ENCODE data around the gene PPM1B.

DNA sequence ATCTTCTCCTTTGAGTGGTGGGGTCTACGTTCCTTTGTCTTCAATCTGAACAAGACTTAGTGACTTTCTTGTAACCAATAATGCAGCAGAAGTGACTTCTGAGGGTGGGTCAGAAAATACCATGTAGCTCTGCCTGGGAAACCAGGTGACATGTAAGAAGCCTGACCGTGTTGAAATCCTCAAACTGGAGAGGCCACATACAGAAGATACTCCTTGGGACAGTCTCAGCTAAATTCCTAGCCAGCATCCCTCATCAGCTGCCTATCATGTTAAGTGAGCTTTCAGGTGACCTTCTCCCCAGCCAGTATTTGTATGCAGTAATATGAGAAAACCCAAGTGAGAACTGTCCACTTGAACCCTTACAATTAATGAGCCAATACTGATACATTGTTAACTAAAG, 27.0 kb downstream of the PPM1B start:
- TF ChIP-seq, protein P1, sequence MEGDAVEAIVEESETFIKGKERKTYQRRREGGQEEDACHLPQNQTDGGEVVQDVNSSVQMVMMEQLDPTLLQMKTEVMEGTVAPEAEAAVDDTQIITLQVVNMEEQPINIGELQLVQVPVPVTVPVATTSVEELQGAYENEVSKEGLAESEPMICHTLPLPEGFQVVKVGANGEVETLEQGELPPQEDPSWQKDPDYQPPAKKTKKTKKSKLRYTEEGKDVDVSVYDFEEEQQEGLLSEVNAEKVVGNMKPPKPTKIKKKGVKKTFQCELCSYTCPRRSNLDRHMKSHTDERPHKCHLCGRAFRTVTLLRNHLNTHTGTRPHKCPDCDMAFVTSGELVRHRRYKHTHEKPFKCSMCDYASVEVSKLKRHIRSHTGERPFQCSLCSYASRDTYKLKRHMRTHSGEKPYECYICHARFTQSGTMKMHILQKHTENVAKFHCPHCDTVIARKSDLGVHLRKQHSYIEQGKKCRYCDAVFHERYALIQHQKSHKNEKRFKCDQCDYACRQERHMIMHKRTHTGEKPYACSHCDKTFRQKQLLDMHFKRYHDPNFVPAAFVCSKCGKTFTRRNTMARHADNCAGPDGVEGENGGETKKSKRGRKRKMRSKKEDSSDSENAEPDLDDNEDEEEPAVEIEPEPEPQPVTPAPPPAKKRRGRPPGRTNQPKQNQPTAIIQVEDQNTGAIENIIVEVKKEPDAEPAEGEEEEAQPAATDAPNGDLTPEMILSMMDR (IDR thresholded peaks at IDR 0.05; ENCODE audit: extremely low read depth in 1 of 2, insufficient read depth in 1 of 2, low read depth in 1 of 2, low read length in 2 of 2), result no peak
- TF ChIP-seq EZH2 (IDR thresholded peaks at IDR 0.05; ENCODE audit: borderline replicate concordance, low read depth, low read length, severe bottlenecking), result no peak

Measured in endothelial cell of umbilical vein (primary cell).